ENCODE data around the gene LIN9.
"Not testable (repeated sequence)": the region's sequence is repeated elsewhere in the genome, so short reads cannot be mapped to it uniquely, and the experiment has no call there.

LIN9 gene

DNA sequence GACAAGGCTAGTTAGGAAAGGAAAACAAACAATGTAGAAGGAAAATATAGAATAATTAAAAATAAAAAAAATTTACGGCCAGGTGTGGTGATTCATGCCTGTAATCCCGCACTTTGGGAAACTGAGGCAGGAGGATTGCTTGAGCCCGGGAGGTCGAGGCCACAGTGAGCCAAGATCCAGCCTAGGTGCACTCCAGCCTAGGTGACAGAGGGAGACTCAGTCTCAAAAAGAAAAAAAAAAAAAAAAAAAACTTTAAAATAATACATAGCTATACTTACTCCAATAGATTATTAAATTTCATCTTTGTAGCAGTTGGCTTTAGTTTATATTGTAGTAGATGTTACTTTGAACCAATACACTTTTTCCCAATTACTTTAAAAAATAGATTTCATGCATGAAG, 32.0 kb downstream of the LIN9 start:
- TF ChIP-seq, protein P1, sequence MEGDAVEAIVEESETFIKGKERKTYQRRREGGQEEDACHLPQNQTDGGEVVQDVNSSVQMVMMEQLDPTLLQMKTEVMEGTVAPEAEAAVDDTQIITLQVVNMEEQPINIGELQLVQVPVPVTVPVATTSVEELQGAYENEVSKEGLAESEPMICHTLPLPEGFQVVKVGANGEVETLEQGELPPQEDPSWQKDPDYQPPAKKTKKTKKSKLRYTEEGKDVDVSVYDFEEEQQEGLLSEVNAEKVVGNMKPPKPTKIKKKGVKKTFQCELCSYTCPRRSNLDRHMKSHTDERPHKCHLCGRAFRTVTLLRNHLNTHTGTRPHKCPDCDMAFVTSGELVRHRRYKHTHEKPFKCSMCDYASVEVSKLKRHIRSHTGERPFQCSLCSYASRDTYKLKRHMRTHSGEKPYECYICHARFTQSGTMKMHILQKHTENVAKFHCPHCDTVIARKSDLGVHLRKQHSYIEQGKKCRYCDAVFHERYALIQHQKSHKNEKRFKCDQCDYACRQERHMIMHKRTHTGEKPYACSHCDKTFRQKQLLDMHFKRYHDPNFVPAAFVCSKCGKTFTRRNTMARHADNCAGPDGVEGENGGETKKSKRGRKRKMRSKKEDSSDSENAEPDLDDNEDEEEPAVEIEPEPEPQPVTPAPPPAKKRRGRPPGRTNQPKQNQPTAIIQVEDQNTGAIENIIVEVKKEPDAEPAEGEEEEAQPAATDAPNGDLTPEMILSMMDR (IDR thresholded peaks at IDR 0.05) = no peak
- Mint-ChIP-seq H3K36me3 (ENCODE audit: low read depth) (peaks cover 57% of the 10 kb centered on the region), H3K4me3 (no peak overlapping the region), H3K4me1 (peaks cover 5% of the 10 kb centered on the region), H3K27ac (no peak overlapping the region), H3K27me3 (ENCODE audit: low read depth, poor library complexity) (no peaks in the 10 kb centered on the region), H3K9me3 (no peaks in the 10 kb centered on the region)
- no peak for DNase-seq

DNA sequence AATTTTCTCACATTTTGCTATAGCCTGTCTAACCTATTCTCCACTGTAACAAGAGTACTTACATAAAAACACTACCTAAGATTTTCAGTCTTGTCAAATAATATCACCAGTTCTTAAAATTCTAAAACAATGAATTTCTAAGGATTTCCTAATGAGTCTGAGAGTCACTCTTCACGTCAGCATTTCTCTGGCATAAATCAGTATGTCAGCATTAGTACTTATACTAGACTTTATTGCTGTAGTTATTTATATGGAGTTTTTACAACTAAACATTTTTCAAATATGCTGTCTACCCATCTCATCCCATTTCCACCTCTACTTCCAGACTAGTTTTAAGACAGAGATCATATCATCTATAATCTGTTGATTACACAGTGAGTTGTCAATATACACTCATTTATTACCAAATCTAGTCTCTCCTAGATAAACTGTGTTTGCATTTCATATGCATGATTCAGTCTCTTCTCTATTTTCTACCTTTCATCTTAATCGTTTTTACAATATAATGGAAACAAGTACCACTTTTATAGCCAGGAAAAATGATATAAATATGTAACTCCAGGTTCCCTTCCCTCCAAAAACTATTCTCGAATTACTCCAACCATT, 32.8 kb downstream of the LIN9 start:
- H3K4me1 Mint-ChIP-seq = peaks cover 5% of the 10 kb centered on the region
- no peaks in the 10 kb centered on the region for H3K9me3 Mint-ChIP-seq
- no peaks in the 10 kb centered on the region for H3K27me3 Mint-ChIP-seq (ENCODE audit: low read depth, poor library complexity)
- no peak overlapping the region for H3K27ac Mint-ChIP-seq
- H3K36me3 Mint-ChIP-seq (ENCODE audit: low read depth) = peaks cover 53% of the 10 kb centered on the region
- TF ChIP-seq, protein P1 (IDR thresholded peaks at IDR 0.05) = no peak
- no peak overlapping the region for H3K4me3 Mint-ChIP-seq
- no peak for DNase-seq

DNA sequence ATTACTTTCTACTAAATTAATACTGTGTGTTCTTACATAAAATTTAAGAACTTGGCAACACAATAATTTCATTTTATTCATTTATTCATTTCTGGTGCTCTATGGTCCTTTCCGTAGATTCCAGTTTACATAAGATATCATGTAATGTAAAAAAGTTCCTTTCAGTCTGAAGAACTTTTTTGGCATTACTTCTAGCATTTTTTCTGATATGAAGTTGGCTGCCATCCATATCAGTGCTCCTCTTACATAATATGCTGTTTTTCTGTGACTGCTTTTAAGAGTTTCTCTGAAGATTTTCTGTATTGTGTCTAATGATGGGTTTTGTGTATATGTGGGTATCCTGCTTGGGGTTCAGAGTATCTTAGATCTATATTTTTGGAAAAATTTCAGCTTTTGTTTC, 34.8 kb downstream of the LIN9 start:
- DNase-seq = no peak

DNA sequence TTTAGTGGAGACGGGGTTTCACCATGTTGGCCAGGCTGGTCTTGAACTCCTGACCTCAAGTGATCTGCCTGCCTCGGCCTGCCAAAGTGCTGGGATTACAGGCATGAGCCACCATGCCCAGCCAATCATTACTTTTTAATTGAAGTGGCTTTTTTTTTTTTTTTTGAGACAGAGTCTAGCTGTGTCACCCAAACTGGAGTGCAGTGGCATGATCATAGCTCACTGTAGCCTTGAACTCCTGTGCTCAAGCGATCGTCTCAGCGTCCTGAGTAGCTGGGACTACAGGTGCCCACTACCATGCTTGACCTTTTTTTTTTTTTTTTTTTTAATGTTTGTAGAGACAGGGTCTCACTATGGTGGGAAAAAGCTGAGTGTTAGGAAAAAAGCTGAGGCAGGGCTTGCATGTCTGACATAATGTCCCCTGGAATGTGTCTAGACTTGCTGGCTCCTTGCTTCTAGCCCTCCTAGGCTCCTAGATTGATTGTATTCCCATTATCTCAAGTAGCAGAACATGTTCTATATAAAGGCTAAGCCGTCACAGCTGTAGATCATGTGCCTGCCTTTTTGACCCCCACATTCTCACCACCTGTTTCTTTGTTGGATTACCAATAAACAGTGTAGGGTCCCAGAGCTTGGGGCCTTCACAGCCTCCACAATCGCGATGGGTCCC, 36.6 kb downstream of the LIN9 start:
- not testable (repeated sequence) for DNase-seq; H3K4me3 Mint-ChIP-seq; H3K4me1 Mint-ChIP-seq; H3K27me3 Mint-ChIP-seq (ENCODE audit: low read depth, poor library complexity); H3K9me3 Mint-ChIP-seq
- peaks cover 54% of the 10 kb centered on the region for H3K36me3 Mint-ChIP-seq (ENCODE audit: low read depth)
- peak overlapping the region; percentile 97 for H3K27ac Mint-ChIP-seq

More for the DNA sequence above, 34.8 kb downstream of the LIN9 start:
- no peaks in the 10 kb centered on the region for H3K9me3 Mint-ChIP-seq
- peaks cover 9% of the 10 kb centered on the region for H3K4me1 Mint-ChIP-seq
- H3K27ac Mint-ChIP-seq = no peak overlapping the region
- peaks cover 54% of the 10 kb centered on the region for H3K36me3 Mint-ChIP-seq (ENCODE audit: low read depth)
- H3K4me3 Mint-ChIP-seq = no peak overlapping the region
- H3K27me3 Mint-ChIP-seq (ENCODE audit: low read depth, poor library complexity) = no peaks in the 10 kb centered on the region
- TF ChIP-seq, protein P1 (IDR thresholded peaks at IDR 0.05) = no peak

DNA sequence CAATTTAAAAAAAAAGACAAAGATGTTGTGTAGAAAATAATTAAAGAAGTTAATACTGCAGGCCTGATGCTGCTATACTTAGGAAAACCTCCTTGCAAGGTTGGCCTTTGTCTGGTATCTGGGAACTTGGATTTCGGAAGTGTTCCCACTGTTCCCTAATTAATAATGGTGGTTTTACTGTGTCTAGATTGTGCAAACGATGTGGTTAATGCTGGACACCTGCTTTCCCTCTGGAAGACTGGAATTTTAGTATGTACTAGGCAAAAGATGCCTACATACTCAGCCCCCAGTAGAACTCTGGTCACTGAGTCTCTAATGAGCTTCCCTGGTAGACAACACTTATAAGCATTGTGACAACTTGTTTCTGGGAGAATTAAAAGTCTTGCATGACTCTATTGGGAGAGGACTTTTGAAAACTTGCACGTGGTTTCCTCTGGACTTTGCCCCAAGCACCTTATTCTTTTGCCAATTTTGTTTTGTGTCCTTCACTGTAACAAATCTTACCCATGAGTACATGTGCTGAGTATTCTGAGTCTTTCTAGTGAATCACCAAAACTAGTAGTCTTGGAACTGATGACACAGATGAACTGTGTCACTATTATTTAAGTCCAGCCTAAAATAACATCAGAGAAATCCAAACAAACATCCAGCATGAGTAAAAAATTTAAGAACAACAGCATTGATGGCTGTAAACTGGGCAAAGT, 40.4 kb downstream of the LIN9 start:
- Mint-ChIP-seq H3K36me3 (ENCODE audit: low read depth) (peaks cover 57% of the 10 kb centered on the region), H3K27me3 (ENCODE audit: low read depth, poor library complexity) (no peaks in the 10 kb centered on the region), H3K27ac (peak overlapping the region; percentile 51), H3K4me1 (peaks cover 9% of the 10 kb centered on the region), H3K9me3 (no peaks in the 10 kb centered on the region), H3K4me3 (no peak overlapping the region)
- DNase-seq = no peak
- TF ChIP-seq, protein P1 (IDR thresholded peaks at IDR 0.05) = no peak

DNA sequence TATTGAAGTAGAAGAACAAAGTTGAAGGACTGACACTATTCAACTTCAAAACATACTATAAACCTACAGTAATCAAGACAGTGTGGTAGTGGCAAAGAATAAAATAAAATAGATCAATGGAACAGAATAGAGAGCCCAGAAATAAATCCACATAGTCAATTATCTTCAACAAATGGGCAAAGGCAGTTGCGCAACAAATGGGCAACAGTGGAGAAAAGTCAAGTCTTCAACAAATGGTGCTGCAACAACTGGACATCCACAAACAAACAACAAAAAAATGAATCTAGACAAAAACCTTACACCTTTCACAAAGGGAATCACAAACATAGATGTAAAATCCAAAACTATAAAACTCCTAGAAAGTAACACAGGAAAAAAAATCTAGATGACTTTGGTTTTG, 47.1 kb downstream of the LIN9 start:
- TF ChIP-seq, protein P1 (IDR thresholded peaks at IDR 0.05) = no peak
- Mint-ChIP-seq H3K36me3 (ENCODE audit: low read depth) (peaks cover 89% of the 10 kb centered on the region), H3K9me3 (peaks cover 51% of the 10 kb centered on the region)

More for the DNA sequence above, 47.1 kb downstream of the LIN9 start:
- Mint-ChIP-seq H3K4me3 (no peak overlapping the region), H3K27me3 (ENCODE audit: low read depth, poor library complexity) (no peaks in the 10 kb centered on the region), H3K27ac (no peak overlapping the region), H3K4me1 (no peaks in the 10 kb centered on the region)
- DNase-seq = no peak

All from nephron progenitor cell (in vitro differentiated cells).